H1 (cell line): Measurements from ENCODE around the gene EXD3. TPM values are rescaled to one million over a fixed set of nuclear protein-coding genes. Genes with fewer than 3 reads are reported as not detected.

Source experiments
- CTCF ChIA-PET: fragments of 300-600 bp; sonication (Branson Sonifier 250); formaldehyde crosslinking; loops from one replicate; lab custom pipeline; 2021; ENCODE audit not compliant: partially characterized antibody; lab: Charles Lee
- POLR2A ChIA-PET: fragments of 300-600 bp; sonication (Branson Sonifier 250); formaldehyde crosslinking; loops from one replicate; lab custom pipeline; 2021; ENCODE audit warnings: inconsistent platforms; ENCODE audit not compliant: partially characterized antibody; lab: Charles Lee
- DNase-seq, 2 experiments: peaks; one replicate each; pipeline versions ENCODE4 v3.0.0 to v3.0.0-alpha.2; 2010 to 2022; ENCODE audit warnings: low spot score in 2 of 2, low read depth in 1 of 2, mixed read lengths in 1 of 2
- FAIRE-seq: peaks from 2 replicates; lab custom pipeline; 2011; peaks lifted over from hg19 to GRCh38; lab: Jason Lieb, UNC
- H2AFZ ChIP-seq: 2 replicates; pipeline ENCODE4 v1.8.1; 2012; ENCODE audit warnings: low read length, inconsistent platforms
- H2AK5ac ChIP-seq: 2 replicates; pipeline ENCODE4 v1.6.1; 2013; ENCODE audit warnings: low read depth, low read length
- H2BK120ac ChIP-seq: replicated peaks from 2 replicates; pipeline ENCODE3; 2013; ENCODE audit warnings: low read depth, low read length, inconsistent platforms
- H2BK12ac ChIP-seq: 2 replicates; pipeline ENCODE4 v1.6.1; 2013; ENCODE audit warnings: low read depth, low read length
- H2BK15ac ChIP-seq: 2 replicates; pipeline ENCODE4 v1.6.1; 2013; ENCODE audit warnings: low read length
- H2BK20ac ChIP-seq: 2 replicates; pipeline ENCODE4 v1.6.1; 2013; ENCODE audit warnings: low read length
- H2BK5ac ChIP-seq: 2 replicates; pipeline ENCODE4 v1.6.1; 2013; ENCODE audit warnings: low read depth, low read length
- H3K14ac ChIP-seq: 2 replicates; pipeline ENCODE4 v1.6.1; 2013; ENCODE audit warnings: inconsistent platforms; ENCODE audit not compliant: insufficient read length
- H3K18ac ChIP-seq: 2 replicates; pipeline ENCODE4 v1.6.1; 2013; ENCODE audit warnings: low read length; ENCODE audit errors: extremely low read depth
- H3K23ac ChIP-seq: 2 replicates; pipeline ENCODE4 v1.6.1; 2013; ENCODE audit warnings: inconsistent platforms; ENCODE audit not compliant: insufficient read length
- H3K23me2 ChIP-seq: 2 replicates; pipeline ENCODE4 v1.6.1; 2013; ENCODE audit warnings: low read depth, low read length
- H3K27ac ChIP-seq: 2 replicates; pipeline ENCODE4 v1.6.1; 2011; ENCODE audit warnings: low read depth, low read length, inconsistent platforms
- H3K27me3 ChIP-seq, 4 experiments: replicated peaks in 1 of 4; 1 replicate in 1 of 4; 2 replicates in 3 of 4; pipeline versions ENCODE4 v1.6.1 to v1.8.1; 2011 to 2013; ENCODE audit warnings: low read length in 3 of 4, mild to moderate bottlenecking in 3 of 4, inconsistent platforms in 2 of 4, mixed read lengths in 2 of 4, moderate library complexity in 1 of 4; ENCODE audit not compliant: control insufficient read depth in 3 of 4, insufficient read depth in 3 of 4; ENCODE audit errors: extremely low read depth in 1 of 4
- H3K36me3 ChIP-seq, 4 experiments: 2 replicates each; pipeline versions ENCODE4 v1.6.1 to v1.8.1; 2011 to 2013; ENCODE audit warnings: mild to moderate bottlenecking in 4 of 4, low read length in 3 of 4, moderate library complexity in 2 of 4, control low read depth in 1 of 4, inconsistent platforms in 1 of 4; ENCODE audit not compliant: insufficient read depth in 4 of 4, control insufficient read depth in 2 of 4
- H3K4ac ChIP-seq: replicated peaks from 2 replicates; pipeline ENCODE3; 2013; ENCODE audit warnings: low read length, low read depth, mixed read lengths, inconsistent platforms; ENCODE audit not compliant: insufficient read length
- H3K4me1 ChIP-seq, 4 experiments: replicated peaks in 1 of 4; 1 replicate in 1 of 4; 2 replicates in 3 of 4; pipeline versions ENCODE4 v1.6.1 to v1.8.1; 2011 to 2013; ENCODE audit warnings: low read length in 3 of 4, inconsistent platforms in 2 of 4, mixed read lengths in 1 of 4; ENCODE audit not compliant: insufficient read depth in 4 of 4, control insufficient read depth in 3 of 4
- H3K4me2 ChIP-seq, 2 experiments: 2 replicates each; pipeline versions ENCODE4 v1.6.1 to v1.8.1; 2011 to 2013; ENCODE audit warnings: low read depth in 2 of 2, low read length in 2 of 2, control low read depth in 1 of 2, inconsistent platforms in 1 of 2, mild to moderate bottlenecking in 1 of 2; ENCODE audit not compliant: insufficient read depth in 1 of 2
- H3K4me3 ChIP-seq, 4 experiments: fragments of 200-600, 300-600 bp in 1 of 4; sonication (generic), shearing (Covaris generic), sonication (Bioruptor Twin) in 1 of 4; 2 replicates each; pipeline versions ENCODE4 v1.5.1 to v1.8.1; 2011 to 2016; ENCODE audit warnings: low read length in 4 of 4, low read depth in 3 of 4, control low read depth in 2 of 4, inconsistent platforms in 2 of 4, mild to moderate bottlenecking in 2 of 4, mixed read lengths in 1 of 4, moderate library complexity in 1 of 4; ENCODE audit not compliant: insufficient read depth in 2 of 4; ENCODE audit errors: extremely low read depth in 1 of 4
- H3K56ac ChIP-seq: replicated peaks from 2 replicates; pipeline ENCODE3; 2013; ENCODE audit warnings: low read depth, mild to moderate bottlenecking, mixed read lengths, low read length, inconsistent platforms; ENCODE audit not compliant: insufficient read length
- H3K79me1 ChIP-seq: 2 replicates; pipeline ENCODE4 v1.6.1; 2013; ENCODE audit warnings: low read depth, low read length, control low read depth
- H3K79me2 ChIP-seq, 2 experiments: 2 replicates each; pipeline versions ENCODE4 v1.6.1 to v1.8.1; 2012 to 2013; ENCODE audit warnings: low read length in 2 of 2, mild to moderate bottlenecking in 2 of 2, inconsistent platforms in 1 of 2; ENCODE audit not compliant: insufficient read depth in 2 of 2, control insufficient read depth in 1 of 2
- H3K9ac ChIP-seq, 4 experiments: replicated peaks in 1 of 4; 1 replicate in 1 of 4; 2 replicates in 3 of 4; pipeline versions ENCODE4 v1.6.1 to v1.8.1; 2011 to 2013; ENCODE audit warnings: low read depth in 3 of 4, low read length in 3 of 4, control low read depth in 2 of 4, mild to moderate bottlenecking in 2 of 4, moderate library complexity in 2 of 4, inconsistent platforms in 1 of 4; ENCODE audit errors: extremely low read depth in 1 of 4
- H3K9me3 ChIP-seq, 2 experiments: 2 replicates each; pipeline versions ENCODE4 v1.6.1 to v1.8.1; 2012 to 2013; ENCODE audit warnings: mild to moderate bottlenecking in 2 of 2, moderate library complexity in 2 of 2, control low read depth in 1 of 2, inconsistent platforms in 1 of 2, low read depth in 1 of 2, low read length in 1 of 2, mixed read lengths in 1 of 2; ENCODE audit not compliant: insufficient read depth in 2 of 2
- H4K20me1 ChIP-seq, 2 experiments: replicated peaks in 1 of 2; 2 replicates each; pipeline versions ENCODE3 to v1.8.1; 2011 to 2013; ENCODE audit warnings: inconsistent platforms in 2 of 2, low read length in 2 of 2, mild to moderate bottlenecking in 1 of 2; ENCODE audit not compliant: insufficient read depth in 2 of 2, control insufficient read depth in 1 of 2
- H4K5ac ChIP-seq: 2 replicates; pipeline ENCODE4 v1.6.1; 2013; ENCODE audit warnings: low read length, low read depth, mixed read lengths, inconsistent platforms; ENCODE audit not compliant: insufficient read length
- H4K8ac ChIP-seq: 2 replicates; pipeline ENCODE4 v1.8.0; 2013; ENCODE audit warnings: mild to moderate bottlenecking, moderate library complexity, low read length, inconsistent platforms; ENCODE audit not compliant: insufficient read depth; ENCODE audit errors: extremely low read depth
- H4K91ac ChIP-seq: replicated peaks from 2 replicates; pipeline ENCODE3; 2013; ENCODE audit warnings: low read length, mixed read lengths, inconsistent platforms; ENCODE audit not compliant: insufficient read length
- BACH1 ChIP-seq: IDR thresholded peaks from 2 replicates; pipeline ENCODE4 v1.6.1; 2012; ENCODE audit warnings: low read length, improper control_type of control experiment
- CHD1 ChIP-seq: IDR thresholded peaks from 2 replicates; pipeline ENCODE4 v1.6.1; 2012; ENCODE audit warnings: low read depth, low read length, improper control_type of control experiment
- RAD21 ChIP-seq, 2 experiments: IDR thresholded peaks in 1 of 2; conservative IDR thresholded peaks in 1 of 2; 2 replicates each; pipeline ENCODE4 v1.6.1; 2011; ENCODE audit warnings: low read depth in 2 of 2, low read length in 2 of 2, improper control_type of control experiment in 1 of 2, inconsistent platforms in 1 of 2, mild to moderate bottlenecking in 1 of 2, moderate library complexity in 1 of 2
- WGBS, 2 experiments: shearing (Covaris generic) in 1 of 2; methylation state at CpG; one replicate each; pipeline versions ENCODE4 v1.1.6 to v1.1.7; 2013 to 2015; ENCODE audit warnings: low lambda C conversion rate in 2 of 2, mixed read lengths in 2 of 2, inconsistent platforms in 1 of 2, low coverage in 1 of 2, missing lambda C conversion rate in 1 of 2; ENCODE audit not compliant: insufficient replicate concordance in 2 of 2, insufficient coverage in 1 of 2, insufficient read length in 1 of 2; ENCODE audit errors: extremely low coverage in 1 of 2, missing lambda C conversion rate in 1 of 2; 5-methylcytosine and 5-hydroxymethylcytosine counted together
- polyA plus RNA-seq, 7 experiments: library from polyadenylated mRNA; depleted of rRNA in 3 of 7; stranded (reverse) in 5 of 7; unstranded in 2 of 7; fragments of >200 nt in 5 of 7; fragments of 200-250 nt in 2 of 7; gene quantifications; 1 replicate in 5 of 7; 2 replicates in 1 of 7; 4 replicates in 1 of 7; pipeline versions ENCODE4 v1.2.1 to v1.2.3, GENCODE V29; 2011 to 2013; ENCODE audit warnings: missing spikeins in 2 of 7, mixed read lengths in 2 of 7
- total RNA-seq: library from RNA; stranded (reverse); fragmentation: NEBNext Ultra II Directional; extraction: Animal tissue kit (Norgen Biotek cat#: 25700); gene quantifications from 2 replicates; pipeline ENCODE4 v1.2.1, GENCODE V29; 2021

The EXD3 gene
- total and polyA plus RNA-seq, 2 of the 8 experiments (the other 6 are each of a cell fraction or from before 2014, with no cell fraction given) = 7.2 to 9.4 TPM

DNA sequence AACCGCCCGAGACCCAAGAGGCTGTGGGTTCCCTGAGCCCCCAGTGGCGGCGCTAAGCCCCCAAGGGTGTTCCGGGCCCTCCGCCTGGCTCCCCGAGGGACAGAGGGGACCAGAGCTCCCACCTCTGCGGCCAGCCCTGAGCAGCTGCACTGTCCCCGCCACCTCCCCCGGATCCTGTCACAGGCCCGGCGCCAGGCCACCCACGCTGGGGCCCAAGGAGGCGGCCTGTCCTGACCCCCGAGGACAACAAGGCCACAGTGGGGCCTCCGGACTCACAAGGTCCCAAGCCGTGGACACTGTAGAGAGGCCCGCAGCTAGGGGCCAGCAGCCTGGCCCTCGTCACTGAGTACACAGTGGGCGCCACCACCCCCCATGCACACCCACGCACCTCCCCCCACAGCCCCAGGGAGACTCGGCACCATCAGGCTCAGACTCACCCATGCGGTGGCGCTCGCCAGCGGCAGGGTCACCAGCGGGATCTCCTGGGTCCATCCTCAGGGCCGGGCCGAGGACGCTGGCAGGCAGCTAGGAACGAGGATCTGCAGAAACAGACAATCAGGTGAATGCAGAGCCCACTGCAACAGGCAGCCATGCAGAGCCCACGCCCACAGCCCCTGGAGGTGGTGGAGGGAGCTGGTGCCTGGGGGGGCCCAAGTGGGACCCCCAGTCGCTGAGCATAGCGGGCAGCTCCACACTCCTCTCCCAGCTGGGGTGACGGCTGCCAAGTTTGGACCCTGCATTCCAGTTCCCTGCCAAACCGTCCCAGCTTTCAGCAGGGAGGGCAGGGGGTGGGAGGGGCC is 27.9 kb downstream of the EXD3 start:
- TF ChIP-seq RAD21 (IDR thresholded peaks at IDR 0.05 in 1 of 2, conservative IDR thresholded peaks at IDR 0.05 in 1 of 2; ENCODE audit: low read depth in 2 of 2, low read length in 2 of 2) (no peak), CHD1 (no peak), BACH1 (no peak)
- ChIA-PET CTCF (interaction anchor here (0.6 to 1.2 kb wide), 4 partner anchors 28 to 109 kb away, joined by 3 read pairs; partner anchors contain the start of gene EXD3), POLR2A (interaction anchor here (1.2 kb wide), 1 partner anchor 9 kb away, joined by 4 read pairs; no protein-coding TSS in a partner anchor)
- H3K14ac ChIP-seq = no peak overlapping the region
- no peak overlapping the region for H3K27ac ChIP-seq
- no peak overlapping the region for H2BK20ac ChIP-seq
- no peaks in the 10 kb centered on the region for H3K79me2 ChIP-seq
- H2AK5ac ChIP-seq = no peak overlapping the region
- H3K36me3 ChIP-seq = no peaks in the 10 kb centered on the region
- no peak overlapping the region for H3K4me3 ChIP-seq
- no peak overlapping the region for H4K5ac ChIP-seq
- H2AFZ ChIP-seq = no peak overlapping the region
- no peak overlapping the region for H2BK120ac ChIP-seq
- no peak overlapping the region for H2BK12ac ChIP-seq
- no peak overlapping the region for H4K91ac ChIP-seq
- H3K79me1 ChIP-seq = no peaks in the 10 kb centered on the region
- no peak overlapping the region for H4K8ac ChIP-seq
- no peak overlapping the region for H2BK5ac ChIP-seq
- no peak overlapping the region for H3K4me2 ChIP-seq
- H4K20me1 ChIP-seq = peaks cover 0 to 6% of the 10 kb centered on the region in 2 experiments
- DNase-seq (no peak), FAIRE-seq (no peak)
- no peak overlapping the region for H3K18ac ChIP-seq
- no peak overlapping the region for H3K4ac ChIP-seq
- H3K23ac ChIP-seq = no peak overlapping the region
- no peak overlapping the region for H3K9ac ChIP-seq
- H3K56ac ChIP-seq = no peak overlapping the region
- no peaks in the 10 kb centered on the region for H3K9me3 ChIP-seq
- WGBS, 2 experiments = 91% methylated on average over 28 of the region's 36 CpGs; no CpG with 5 or more reads in 1 of the 2 experiments
- H3K27me3 ChIP-seq = no peaks in the 10 kb centered on the region
- H2BK15ac ChIP-seq = no peak overlapping the region
- H3K4me1 ChIP-seq = no peaks in the 10 kb centered on the region; a peak in 1 of 7 replicates
- no peaks in the 10 kb centered on the region for H3K23me2 ChIP-seq
